Pancreas (tissue), 10 donors: Measurements from ENCODE around the gene SMARCA2. TPM values are rescaled to one million over a fixed set of nuclear protein-coding genes. Genes with fewer than 3 reads are reported as not detected.

ENCODE experiments used
- ATAC-seq, 4 donors: fragments of 200-7000 bp; cut with Tn5 transposase; one replicate each; pipeline versions ENCODE4 v1.8.0 to v1.9.1; 2020; ENCODE audit warnings: mild to moderate bottlenecking in 4 of 4, moderate library complexity in 4 of 4
- DNase-seq, 6 donors: peaks; one replicate each; pipeline ENCODE4 v3.0.0-alpha.2; 2020
- FAIRE-seq: peaks from 2 replicates; lab custom pipeline; 2012; peaks lifted over from hg19 to GRCh38; lab: Jason Lieb, UNC
- H3K27ac ChIP-seq, 4 donors: fragments of 200-600 bp; sonication (generic); 1 replicate in 3 of 4; 2 replicates in 1 of 4; pipeline versions ENCODE4 v1.5.0 to v1.8.0; 2020
- H3K27me3 ChIP-seq, 4 donors: fragments of 200-600 bp; one replicate each; pipeline ENCODE4 v1.8.0; 2021
- H3K36me3 ChIP-seq, 3 donors: fragments of 200-600 bp; sonication (generic) in 1 of 3; one replicate each; pipeline versions ENCODE4 v1.5.0 to v1.8.0; 2020 to 2021
- H3K4me1 ChIP-seq, 3 donors: fragments of 200-600 bp; one replicate each; pipeline ENCODE4 v1.8.0; 2021
- H3K4me3 ChIP-seq, 4 donors: fragments of 200-600 bp; sonication (generic) in 2 of 4; one replicate each; pipeline versions ENCODE4 v1.5.0 to v1.8.0; 2020 to 2021
- H3K9me3 ChIP-seq, 4 donors: fragments of 200-600 bp; one replicate each; pipeline ENCODE4 v1.8.0; 2021
- CTCF ChIP-seq, 4 donors: fragments of 200-600 bp; sonication (generic) in 3 of 4; IDR thresholded peaks; one replicate each; pipeline versions ENCODE4 v1.5.0 to v1.8.0; 2021; ENCODE audit warnings: antibody characterized with exemption in 4 of 4
- WGBS, 2 donors: extraction: QIAGEN DNeasy Blood & Tissue Kit; methylation state at CpG; one replicate each; pipeline ENCODE4 v1.1.7; 2013; 5-methylcytosine and 5-hydroxymethylcytosine counted together
- intact Hi-C, 3 donors: fragments of 100-400 bp; cut with DNase I; formaldehyde crosslinking; loops; one replicate each; pipeline versions ENCODE4 v1.11.1 to v1.14.2; 2022
- polyA plus RNA-seq, 2 donors: library from polyadenylated mRNA; stranded (reverse); fragments of 200-250 nt; gene quantifications; one replicate each; pipeline ENCODE4 v1.2.3, GENCODE V29; 2013
- total RNA-seq, 6 donors: library from RNA; stranded (reverse); fragmentation: NEBNext Ultra II Directional in 4 of 6; extraction: Animal tissue kit (Norgen Biotek cat#: 25700) in 4 of 6; gene quantifications; one replicate each; pipeline versions ENCODE4 v1.2.1 to v1.2.4, GENCODE V29; 2021 to 2023
- donor health status: healthy with polysubstance abuse.
- donor health status: DM: no; HTN: no; CAD: no; lungs with moderate emphysema.
- donor health status: DM: no; HTN: no; CAD: no.
- donor health status: control.
- donor health status: control.
- donor health status: Bipolar disorder and iron deficiency.
- donor health status: DM: yes; HTN: yes; CAD: no.
- donor health status: DM: no; HTN: no; CAD: no.
- donor health status: DM: no; HTN: no; CAD: no.
- donor health status: DM: yes; HTN: yes; CAD: no.

Gene SMARCA2
- total and polyA plus RNA-seq, 8 donors: 21.7 to 91.4 (median 64.6) TPM

- H3K36me3 ChIP-seq: peaks cover 0 to 32% (median 0%) of the 10 kb centered on the region in 3 donors
- DNase-seq: no peak
- no peak overlapping the region for H3K27ac ChIP-seq
- H3K9me3 ChIP-seq: no peaks in the 10 kb centered on the region
- intact Hi-C loops: no loop called here
- ATAC-seq: peak in 2 of 4 donors; percentile 32 to 40
- WGBS, 2 donors: 39 to 45% methylated on average over 3 of the region's 3 CpGs
- no peak for TF ChIP-seq CTCF (IDR thresholded peaks at IDR 0.05)
- peaks cover 0 to 10% (median 0%) of the 10 kb centered on the region in 3 donors for H3K4me1 ChIP-seq
- no peak for FAIRE-seq
- no peaks in the 10 kb centered on the region for H3K27me3 ChIP-seq
- H3K4me3 ChIP-seq: no peak overlapping the region
Measured at GRCh38 chr9:2065704-2066103, 50.6 kb downstream of the SMARCA2 start.

GRCh38 chr9:2066312-2067273 lies 51.4 kb downstream of the SMARCA2 start:
- DNase-seq: no peak

GRCh38 chr9:2072752-2073405 lies 57.7 kb downstream of the SMARCA2 start:
- ATAC-seq (no peak), DNase-seq (no peak), FAIRE-seq (no peak)
- Histone ChIP-seq H3K27me3 (no peaks in the 10 kb centered on the region), H3K9me3 (no peaks in the 10 kb centered on the region), H3K36me3 (peaks cover 13 to 61% (median 13%) of the 10 kb centered on the region in 3 donors), H3K27ac (no peak overlapping the region), H3K4me3 (no peak overlapping the region), H3K4me1 (no peaks in the 10 kb centered on the region)
- TF ChIP-seq CTCF (IDR thresholded peaks at IDR 0.05): no peak
- intact Hi-C loops: no loop called here
- 83 to 86% methylated on average over 8 of the region's 8 CpGs for WGBS, 2 donors

More at GRCh38 chr9:2066312-2067273, 51.4 kb downstream of the SMARCA2 start:
- Histone ChIP-seq H3K4me1 (peaks cover 0 to 10% (median 0%) of the 10 kb centered on the region in 3 donors), H3K27me3 (no peaks in the 10 kb centered on the region), H3K36me3 (peaks cover 0 to 24% (median 0%) of the 10 kb centered on the region in 3 donors), H3K9me3 (no peaks in the 10 kb centered on the region), H3K4me3 (no peak overlapping the region), H3K27ac (no peak overlapping the region)
- no peak for FAIRE-seq
- peak; percentile 55 to 85 (median 80) for ATAC-seq
- WGBS, 2 donors: 39 to 42% methylated on average over 8 of the region's 8 CpGs
- intact Hi-C loops: no loop called here
- no peak for TF ChIP-seq CTCF (IDR thresholded peaks at IDR 0.05)

GRCh38 chr9:2082772-2083171 lies 67.6 kb downstream of the SMARCA2 start:
- Histone ChIP-seq H3K9me3 (no peaks in the 10 kb centered on the region), H3K36me3 (peaks cover 0 to 77% (median 22%) of the 10 kb centered on the region in 3 donors), H3K27me3 (no peaks in the 10 kb centered on the region), H3K27ac (no peak overlapping the region), H3K4me3 (no peak overlapping the region), H3K4me1 (no peaks in the 10 kb centered on the region)
- intact Hi-C loops: no loop called here
- WGBS, 2 donors: 87 to 90% methylated on average over 2 of the region's 2 CpGs
- ATAC-seq (no peak), DNase-seq (no peak), FAIRE-seq (peak; percentile 32)
- no peak for TF ChIP-seq CTCF (IDR thresholded peaks at IDR 0.05)
